Stimulated activated CD8-positive, alpha-beta memory T cell treated with anti-CD3 and anti-CD28 coated beads, Interleukin-7, amount 100 ng/mL, for 48 hours (primary cell): ENCODE data around the gene ADAMTS16.
"Not testable (repeated sequence)": the region's sequence is repeated elsewhere in the genome, so short reads cannot be mapped to it uniquely, and the experiment has no call there.

Source experiments
- DNase-seq, 2 donors: peaks; one replicate each; pipeline ENCODE4 v3.0.0-alpha.2; 2020; ENCODE audit warnings: low read depth in 1 of 2; ENCODE audit errors: extremely low read depth in 1 of 2

ADAMTS16 gene, protein sequence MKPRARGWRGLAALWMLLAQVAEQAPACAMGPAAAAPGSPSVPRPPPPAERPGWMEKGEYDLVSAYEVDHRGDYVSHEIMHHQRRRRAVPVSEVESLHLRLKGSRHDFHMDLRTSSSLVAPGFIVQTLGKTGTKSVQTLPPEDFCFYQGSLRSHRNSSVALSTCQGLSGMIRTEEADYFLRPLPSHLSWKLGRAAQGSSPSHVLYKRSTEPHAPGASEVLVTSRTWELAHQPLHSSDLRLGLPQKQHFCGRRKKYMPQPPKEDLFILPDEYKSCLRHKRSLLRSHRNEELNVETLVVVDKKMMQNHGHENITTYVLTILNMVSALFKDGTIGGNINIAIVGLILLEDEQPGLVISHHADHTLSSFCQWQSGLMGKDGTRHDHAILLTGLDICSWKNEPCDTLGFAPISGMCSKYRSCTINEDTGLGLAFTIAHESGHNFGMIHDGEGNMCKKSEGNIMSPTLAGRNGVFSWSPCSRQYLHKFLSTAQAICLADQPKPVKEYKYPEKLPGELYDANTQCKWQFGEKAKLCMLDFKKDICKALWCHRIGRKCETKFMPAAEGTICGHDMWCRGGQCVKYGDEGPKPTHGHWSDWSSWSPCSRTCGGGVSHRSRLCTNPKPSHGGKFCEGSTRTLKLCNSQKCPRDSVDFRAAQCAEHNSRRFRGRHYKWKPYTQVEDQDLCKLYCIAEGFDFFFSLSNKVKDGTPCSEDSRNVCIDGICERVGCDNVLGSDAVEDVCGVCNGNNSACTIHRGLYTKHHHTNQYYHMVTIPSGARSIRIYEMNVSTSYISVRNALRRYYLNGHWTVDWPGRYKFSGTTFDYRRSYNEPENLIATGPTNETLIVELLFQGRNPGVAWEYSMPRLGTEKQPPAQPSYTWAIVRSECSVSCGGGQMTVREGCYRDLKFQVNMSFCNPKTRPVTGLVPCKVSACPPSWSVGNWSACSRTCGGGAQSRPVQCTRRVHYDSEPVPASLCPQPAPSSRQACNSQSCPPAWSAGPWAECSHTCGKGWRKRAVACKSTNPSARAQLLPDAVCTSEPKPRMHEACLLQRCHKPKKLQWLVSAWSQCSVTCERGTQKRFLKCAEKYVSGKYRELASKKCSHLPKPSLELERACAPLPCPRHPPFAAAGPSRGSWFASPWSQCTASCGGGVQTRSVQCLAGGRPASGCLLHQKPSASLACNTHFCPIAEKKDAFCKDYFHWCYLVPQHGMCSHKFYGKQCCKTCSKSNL

DNA sequence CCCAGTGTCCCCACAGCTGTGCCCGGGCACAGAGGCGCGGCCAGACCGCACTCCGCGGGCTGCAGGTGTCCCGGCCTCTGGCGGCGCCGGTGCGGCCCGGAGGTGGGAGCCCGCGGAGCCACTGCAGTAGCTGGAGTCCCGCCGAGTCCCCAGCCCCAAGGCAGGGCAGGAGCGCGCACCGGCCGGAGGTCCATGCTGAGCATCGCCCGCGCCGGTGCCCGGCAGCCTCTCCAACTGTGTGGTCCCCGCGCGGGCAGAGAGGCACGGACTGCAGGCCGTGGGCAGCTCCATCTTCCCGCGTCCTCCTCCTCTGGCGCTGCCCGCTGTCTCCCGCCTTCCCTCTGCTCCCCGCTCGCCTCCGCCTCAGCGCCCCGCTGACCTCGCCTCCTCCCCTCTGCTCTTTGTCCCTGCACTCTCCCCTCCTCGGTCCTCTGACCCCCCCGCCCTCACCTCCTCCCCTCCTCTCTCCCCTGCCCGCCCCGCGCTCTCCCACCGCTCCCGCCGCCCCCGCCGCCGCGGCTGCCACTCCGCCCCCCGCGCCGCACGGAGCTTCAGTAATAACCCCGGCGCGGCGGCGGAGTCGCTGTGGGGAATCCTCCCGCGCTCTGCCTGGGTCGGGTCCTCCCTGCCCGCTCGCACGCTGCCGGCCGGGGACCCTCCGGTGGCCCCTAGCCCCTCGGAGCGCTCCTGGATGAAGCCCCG, at the start of gene ADAMTS16:
Gene ADAMTS16 (plus strand): TSS at position 554 of the 702 bp plus-strand sequence. CDS start 138 bp downstream, at position 692.
- DNase-seq = no peak

DNA sequence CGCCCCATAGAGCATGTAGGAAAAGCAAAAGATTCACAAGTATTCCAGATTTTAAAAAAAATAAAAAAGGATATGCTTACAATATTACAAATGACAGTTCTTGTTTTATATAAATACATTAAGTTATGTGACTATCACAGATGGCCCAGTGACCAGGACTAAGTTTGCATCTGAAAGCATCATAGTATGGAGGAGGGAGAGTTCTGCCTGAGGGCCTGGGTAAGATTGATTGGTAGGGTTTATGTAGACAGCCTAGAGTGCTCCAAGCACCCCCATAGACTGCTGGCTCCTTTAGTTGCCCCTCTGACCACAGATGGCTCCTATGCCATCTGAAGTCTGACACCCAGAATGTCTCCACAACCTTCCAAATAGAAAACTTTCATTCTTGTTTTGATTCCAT, 48.0 kb upstream of the ADAMTS16 start:
- DNase-seq = no peak

DNA sequence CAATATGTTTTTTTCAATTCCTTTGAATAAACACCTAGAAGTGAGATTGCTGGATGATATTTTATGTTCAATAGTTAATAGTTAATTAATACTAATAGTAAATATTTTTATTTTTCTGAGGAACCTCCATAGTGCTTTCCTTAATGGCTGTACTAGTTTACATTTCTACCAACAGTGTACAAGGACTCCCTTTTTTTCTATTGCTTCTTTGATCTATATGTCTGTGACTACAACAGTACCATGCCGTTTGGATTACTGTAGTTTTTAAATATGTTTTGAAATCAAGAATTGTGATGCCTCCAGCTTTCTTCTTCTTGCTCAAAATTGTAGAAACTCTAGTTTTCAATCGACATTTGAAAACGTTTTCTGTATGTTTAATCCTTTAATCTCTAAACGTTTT, 39.5 kb upstream of the ADAMTS16 start:
- DNase-seq = no peak

DNA sequence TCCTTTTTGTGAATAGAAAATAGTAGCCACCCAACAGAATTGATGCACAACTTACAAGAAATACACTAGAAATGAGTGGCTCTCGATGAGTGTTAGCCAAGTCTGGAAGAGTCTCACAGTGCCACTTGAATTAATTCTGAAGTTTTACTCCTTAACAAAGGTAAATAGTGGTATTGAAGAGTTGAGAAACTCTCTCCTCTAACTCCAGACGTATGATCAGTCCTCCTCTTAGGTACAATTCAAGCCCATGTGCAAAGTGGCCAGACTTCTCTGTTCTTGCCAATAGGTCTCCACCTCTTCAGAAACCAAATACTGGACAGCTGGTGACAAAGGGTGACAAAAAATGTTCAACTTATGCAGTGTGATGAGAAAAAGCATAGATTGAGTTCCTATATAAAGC, 38.5 kb upstream of the ADAMTS16 start:
- DNase-seq = no peak

DNA sequence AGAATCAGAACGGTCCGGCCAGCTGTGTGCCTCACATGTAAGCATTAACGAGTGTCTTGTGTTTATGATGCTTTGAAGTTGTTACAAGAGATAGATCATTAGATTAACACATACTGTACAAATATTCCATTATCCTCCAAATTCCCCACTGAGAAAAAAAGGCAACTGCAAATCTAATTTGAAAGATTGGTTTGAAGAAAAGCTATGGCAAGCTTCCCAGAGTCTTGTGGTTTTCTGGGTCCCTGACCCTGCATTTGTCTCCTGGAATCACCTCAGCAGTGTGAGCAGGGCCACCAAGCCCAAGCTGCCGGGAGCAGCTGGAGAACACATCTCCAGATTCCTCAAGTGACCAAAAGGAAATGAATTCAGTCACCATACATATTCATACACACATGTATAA, 36.9 kb upstream of the ADAMTS16 start:
- no peak for DNase-seq

DNA sequence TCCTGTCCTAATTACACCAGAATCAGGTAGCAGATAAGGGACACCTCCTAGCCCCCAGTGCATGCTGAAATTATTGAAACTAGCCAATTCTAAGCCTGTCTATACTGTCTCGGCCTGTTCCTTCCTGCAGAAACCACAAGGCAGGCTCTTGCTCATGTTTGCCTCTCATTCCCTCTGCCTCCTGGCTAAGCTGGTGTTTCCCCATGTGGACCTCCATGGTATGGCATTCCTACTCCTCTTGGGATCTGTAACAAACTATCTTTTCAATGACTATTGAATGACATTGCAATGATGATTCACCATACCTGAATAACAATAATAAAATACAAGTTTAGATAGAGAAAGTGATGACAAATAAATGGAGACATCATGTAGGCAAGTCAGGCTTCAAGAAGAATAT, 35.6 kb upstream of the ADAMTS16 start:
- no peak for DNase-seq

DNA sequence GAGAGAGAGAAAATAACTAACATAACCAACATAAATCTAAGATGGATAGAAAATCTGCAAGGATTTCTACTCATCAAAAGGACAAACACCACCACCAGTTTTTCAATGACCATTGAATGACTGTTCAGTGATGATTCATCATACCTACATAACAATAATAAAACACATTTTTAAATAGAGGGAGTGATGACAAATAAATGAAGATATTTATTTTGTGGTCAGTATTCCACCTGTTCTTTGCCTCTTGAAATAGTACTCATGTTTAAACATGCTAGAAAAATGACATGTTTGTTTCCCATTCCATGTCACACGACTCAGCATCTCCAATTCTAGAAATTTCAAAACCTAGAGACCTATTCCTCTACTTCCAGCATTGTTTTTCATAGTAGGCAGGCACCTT, 34.6 kb upstream of the ADAMTS16 start:
- DNase-seq = no peak

DNA sequence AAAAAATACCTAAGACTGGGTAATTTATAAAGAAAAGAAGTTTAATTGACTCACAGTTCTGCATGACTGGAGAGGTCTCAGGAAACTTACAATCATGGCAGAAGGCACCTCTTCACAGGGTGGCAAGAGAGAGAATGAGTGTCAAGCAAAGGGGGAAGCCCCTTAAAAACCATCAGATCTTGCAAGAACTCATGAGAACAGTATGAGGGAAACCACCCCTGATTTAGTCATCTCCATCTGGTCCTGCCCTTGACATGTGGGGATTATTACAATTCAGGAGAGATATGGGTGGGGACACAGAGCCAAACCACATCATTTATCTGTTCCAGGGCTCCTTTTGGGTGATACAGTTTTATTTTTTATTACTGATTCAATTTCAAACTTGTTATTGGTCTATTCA, 23.2 kb upstream of the ADAMTS16 start:
- DNase-seq = no peak

DNA sequence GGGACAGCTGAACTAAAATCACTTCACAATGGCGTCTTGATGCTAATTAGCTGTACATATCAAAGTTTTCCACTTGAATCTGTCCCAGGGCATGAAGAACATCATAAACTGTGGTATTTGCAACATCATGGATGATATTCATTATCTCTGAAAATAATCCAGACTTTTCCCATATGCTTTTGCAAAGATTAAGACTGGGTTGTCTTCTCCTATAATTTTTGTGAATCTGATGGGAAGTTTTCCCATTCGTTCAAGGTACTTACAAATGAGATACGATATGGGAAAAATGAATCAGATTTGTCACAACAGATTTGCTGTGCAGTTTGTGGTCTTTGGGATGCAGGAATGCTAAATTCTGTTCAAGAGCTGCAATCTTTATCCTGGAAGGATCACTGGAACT, 17.4 kb upstream of the ADAMTS16 start:
- DNase-seq = no peak

DNA sequence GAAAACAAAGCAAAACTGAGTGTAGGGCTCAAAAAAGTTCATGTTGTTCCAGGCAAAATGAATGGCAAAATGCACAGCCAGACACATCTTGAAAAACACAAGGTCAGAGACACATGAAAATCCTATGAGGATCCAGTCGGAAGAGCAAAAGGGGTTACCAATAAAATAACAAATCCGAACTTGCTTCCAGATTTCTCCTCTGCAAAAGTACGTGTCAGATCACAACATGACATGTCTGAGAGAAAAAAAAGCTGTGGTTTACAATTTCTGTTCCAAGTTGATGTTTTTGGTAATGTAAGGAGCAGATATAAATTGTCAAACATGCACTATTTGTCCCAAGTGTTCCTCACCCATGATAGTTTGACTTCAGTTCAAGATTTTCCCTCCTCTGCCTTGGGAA, 15.9 kb upstream of the ADAMTS16 start:
- no peak for DNase-seq

DNA sequence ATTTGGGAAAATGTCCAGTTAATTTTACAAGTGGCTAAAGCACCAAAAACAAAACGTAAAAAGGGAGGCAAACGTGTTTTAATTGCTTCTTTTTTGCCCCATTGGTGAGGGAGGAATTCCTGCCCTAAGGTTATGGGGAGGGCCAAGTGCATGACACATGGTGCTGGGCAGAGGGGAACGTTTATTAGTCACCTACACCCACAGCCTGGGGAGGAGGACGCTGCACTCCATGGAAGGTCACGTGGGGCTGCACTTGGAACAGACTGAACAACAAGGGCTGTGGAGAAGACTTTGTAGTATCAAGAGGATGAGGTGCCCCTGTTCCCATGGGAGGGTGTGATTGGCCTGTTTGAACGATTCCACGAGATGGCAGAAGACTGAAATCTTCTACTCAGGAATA, 13.7 kb upstream of the ADAMTS16 start:
- DNase-seq = no peak

DNA sequence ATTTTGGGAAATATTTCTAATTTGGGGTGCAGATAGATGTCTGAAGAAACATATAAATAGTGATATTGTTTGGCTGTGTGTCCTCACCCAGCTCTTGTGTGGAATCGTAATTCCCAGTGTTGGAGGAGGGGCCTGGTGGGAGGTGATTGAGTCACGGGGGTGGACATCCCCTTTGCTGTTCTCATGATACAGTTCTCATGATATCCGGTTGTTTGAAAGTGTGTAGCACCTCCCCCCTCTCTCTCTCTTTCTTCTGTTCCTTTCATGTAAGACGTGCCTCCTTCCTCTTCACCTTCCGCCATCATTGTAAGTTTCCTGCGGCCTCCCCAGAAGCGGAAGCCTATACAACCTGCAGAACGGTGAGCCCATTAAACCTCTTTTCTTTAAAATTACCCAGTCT, 11.4 kb upstream of the ADAMTS16 start:
- DNase-seq = no peak

DNA sequence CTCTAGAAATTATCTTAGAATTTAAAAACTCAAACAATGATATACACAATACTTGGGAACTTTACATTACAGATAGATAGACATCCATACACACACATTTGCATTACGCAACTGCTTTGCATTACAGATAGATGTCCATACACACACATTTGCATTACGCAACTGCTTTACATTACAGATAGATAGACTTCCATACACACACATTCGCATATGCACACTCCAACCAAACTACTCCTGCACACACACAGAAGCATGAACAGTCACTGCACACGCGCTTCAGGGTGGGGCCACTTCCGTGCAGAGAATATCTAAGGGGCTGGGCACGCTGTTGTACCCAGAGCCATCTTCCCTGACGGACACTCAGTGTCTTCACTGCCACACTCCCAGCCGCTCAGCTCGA, 7.9 kb upstream of the ADAMTS16 start:
- DNase-seq = no peak

DNA sequence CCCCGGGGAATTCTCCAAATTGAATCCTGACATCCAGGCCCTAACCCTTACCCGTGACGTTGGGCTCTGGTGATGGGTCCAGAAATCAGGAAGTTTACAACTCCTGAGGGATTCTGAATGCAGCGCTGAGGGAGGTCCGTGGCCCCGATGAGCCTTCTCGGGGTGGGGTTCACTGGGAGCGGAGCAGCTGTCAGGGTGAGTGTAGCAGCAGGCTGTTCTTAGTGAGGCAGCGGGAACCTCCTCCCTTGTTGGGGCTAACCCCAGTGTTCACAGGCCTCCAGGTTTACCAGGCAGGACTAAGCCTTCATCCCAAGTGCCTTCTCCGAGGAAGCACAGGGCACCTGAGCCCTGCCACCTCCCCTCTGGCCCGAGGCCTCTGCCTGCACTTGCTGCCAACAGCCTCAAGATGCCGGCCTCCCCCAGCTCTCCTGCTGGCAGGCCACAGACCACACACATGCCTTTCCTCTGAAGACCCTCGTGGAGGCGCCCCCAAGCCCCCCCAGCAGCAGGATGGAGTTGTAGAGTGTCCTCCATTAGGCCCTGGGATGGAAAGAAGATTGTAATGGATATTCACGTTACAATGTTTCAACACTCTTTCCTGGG, 7.3 kb upstream of the ADAMTS16 start:
- DNase-seq = no peak

DNA sequence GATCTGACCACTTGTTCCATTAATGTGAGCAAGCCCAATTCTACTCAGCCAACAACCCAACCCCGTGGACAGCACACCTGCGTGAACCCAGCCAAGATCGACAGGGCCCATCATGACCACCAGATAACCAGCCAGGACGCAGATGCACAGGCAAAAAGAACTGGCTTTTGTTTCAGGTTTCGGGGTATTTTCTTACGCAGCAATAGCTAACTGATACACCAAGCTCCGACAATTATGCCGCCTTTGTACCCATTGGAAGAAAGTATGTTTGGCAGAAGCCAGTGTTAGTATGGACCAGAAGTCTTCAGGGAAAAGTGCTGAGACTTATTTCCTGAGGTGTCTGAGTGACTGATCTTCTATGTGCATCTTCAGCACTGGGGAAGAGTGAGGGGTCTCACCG, 6.0 kb upstream of the ADAMTS16 start:
- no peak for DNase-seq

DNA sequence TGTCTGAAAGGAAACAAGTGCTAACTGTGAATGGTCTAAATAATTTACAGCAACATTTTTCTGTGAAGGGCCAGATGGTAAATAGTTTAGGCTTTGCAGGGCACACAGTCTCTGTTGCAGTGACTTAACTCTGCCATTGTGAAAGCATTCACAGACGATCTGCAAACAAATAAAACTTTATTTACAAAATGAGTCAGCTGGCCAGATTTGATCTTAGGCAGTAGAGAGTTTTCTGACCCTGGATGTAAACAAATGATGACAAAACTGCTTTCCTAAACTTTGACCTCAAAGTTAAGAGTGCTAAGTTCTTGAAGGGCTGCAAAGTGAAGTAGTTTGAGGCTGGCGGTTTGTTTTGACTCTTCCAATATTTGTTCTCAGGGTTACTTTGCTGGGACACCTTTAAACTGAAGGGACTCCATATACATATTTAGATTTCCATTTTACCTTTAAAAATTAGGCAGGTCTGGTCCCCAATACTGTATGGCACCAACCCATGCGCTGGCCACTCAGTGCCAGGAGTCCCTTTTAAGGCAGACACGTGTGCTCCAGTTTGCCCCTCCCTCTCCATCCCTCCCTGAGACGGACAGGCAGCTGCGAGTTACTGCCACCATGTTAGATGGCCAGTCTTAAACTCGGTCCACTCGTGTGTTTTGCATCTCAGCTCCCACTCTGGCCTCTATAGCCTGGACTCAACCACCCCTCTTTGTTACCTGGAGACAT, 4.0 kb upstream of the ADAMTS16 start:
- no peak for DNase-seq

DNA sequence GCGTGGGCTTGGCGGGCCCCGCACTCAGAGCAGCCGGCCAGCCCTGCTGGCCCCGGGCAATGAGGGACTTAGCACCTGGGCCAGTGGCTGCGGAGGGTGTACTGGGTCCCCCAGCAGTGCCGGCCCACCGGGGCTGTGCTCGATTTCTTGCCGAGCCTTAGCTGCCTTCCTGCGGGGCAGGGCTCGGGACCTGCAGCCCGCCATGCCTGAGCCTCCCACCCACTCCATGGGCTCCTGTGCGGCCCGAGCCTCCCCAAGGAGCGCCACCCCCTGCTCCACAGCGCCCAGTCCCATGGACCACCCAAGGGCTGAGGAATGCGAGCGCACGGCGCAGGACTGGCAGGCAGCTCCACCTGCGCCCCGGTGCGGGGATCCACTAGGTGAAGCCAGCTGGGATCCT, 2.3 kb upstream of the ADAMTS16 start:
- not testable (repeated sequence) for DNase-seq

DNA sequence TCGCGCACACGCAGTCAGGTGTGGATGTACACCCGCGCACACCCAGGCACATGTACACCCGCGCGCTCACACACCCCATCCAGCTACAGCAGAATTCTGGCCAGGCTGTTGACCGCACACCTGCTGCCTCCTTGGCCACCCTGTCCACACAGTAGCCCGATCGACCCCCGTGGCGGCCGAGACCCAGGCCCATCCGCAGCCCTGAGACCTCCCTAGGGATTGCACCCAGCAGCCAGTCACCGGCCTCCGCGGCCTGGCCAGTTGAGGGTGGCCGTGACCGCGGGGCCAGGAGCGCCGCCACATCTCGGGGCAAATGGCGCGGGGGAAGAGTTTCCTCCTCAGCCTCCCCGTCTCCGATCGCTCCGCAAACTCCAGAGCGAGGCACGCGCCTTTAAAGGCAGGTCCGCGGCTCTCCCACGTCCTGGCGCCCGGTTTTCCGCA, 774 bp upstream of the ADAMTS16 start:
- no peak for DNase-seq

DNA sequence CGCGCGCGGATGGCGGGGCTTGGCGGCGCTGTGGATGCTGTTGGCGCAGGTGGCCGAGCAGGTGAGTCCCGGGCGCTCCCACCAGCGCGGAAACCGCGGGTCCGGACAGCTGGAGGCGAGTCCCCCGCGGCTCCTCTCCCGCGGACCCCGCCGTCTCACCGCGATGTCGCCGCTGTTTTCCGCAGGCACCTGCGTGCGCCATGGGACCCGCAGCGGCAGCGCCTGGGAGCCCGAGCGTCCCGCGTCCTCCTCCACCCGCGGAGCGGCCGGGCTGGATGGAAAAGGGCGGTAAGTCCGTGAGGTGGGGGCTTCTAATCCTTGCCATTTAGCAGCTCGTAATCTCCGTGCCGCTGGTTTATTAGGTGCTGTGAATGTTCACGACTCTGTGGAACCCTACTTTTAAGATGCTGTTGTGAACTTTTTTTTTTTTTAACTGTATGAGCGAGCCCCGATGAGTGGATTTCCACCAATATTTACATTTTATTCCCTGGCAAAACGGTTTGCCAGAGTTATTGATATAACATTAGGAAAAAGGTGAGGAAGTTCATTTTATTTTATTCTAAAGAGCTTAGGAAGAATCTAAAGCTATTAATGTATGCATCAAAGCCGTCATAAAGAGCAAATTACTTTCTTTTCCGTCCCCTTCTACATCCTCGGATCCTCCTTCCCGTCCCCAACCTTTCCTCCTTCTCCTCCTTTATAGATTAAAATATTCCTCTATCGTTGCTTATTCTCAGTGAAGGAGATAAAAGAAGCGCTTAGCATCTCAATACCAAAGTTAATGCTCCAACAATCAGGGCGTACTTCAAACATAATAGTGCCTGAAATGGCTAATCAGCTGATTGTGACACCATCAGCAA, 579 bp downstream of the ADAMTS16 start:
- DNase-seq = no peak
